IPS DF 6.9 (cell line): ENCODE data around the gene CLEC4D.
A peak's percentile ranks its signal among the peaks of the same experiment; 100 is the strongest.
"Not testable (repeated sequence)": the region's sequence is repeated elsewhere in the genome, so short reads cannot be mapped to it uniquely, and the experiment has no call there.

Source experiments
- DNase-seq: peaks from one replicate; pipeline ENCODE4 v3.0.0-alpha.2; 2013; ENCODE audit warnings: low read depth, low spot score
- H3K27ac ChIP-seq: one replicate; pipeline ENCODE4 v1.5.1; 2013; ENCODE audit warnings: low read length, control low read depth
- H3K27me3 ChIP-seq: 2 replicates; pipeline ENCODE4 v1.6.1; 2013; ENCODE audit warnings: mild to moderate bottlenecking, low read length; ENCODE audit not compliant: control insufficient read depth, insufficient read depth
- H3K36me3 ChIP-seq: 2 replicates; pipeline ENCODE4 v1.6.1; 2013; ENCODE audit warnings: low read length; ENCODE audit not compliant: control insufficient read depth, insufficient read depth
- H3K4me1 ChIP-seq: 2 replicates; pipeline ENCODE4 v1.6.1; 2013; ENCODE audit warnings: low read length; ENCODE audit not compliant: control insufficient read depth, insufficient read depth
- H3K4me3 ChIP-seq: 2 replicates; pipeline ENCODE4 v1.5.1; 2013; ENCODE audit warnings: mild to moderate bottlenecking, low read length
- H3K9me3 ChIP-seq: 2 replicates; pipeline ENCODE4 v1.6.1; 2013; ENCODE audit warnings: low read length, inconsistent platforms; ENCODE audit not compliant: control insufficient read depth, insufficient read depth
- WGBS: extraction: QIAGEN DNeasy Blood & Tissue Kit; methylation state at CpG from one replicate; pipeline ENCODE4 v1.1.7; 2013; ENCODE audit warnings: mixed read lengths, missing lambda C conversion rate; ENCODE audit not compliant: insufficient read length, insufficient coverage; 5-methylcytosine and 5-hydroxymethylcytosine counted together

Gene CLEC4D

DNA sequence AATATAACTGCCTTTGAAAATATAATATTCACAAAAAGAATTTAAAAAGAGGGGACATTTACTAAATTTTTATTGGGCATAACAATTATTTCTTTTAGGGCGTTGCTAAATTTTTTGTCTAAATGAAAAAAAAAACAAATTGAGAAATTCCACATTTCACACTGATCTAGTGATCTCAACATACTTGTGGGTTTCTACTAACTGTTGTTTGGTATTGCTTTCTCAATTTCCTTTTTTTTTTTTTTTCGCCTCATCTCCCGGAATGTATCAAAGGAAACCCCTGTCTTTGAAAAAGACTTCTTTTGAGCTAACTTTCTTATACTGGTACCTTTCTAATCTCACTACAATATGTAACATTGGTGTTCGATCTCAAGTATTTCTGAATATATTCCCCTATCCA, at the start of gene CLEC4D:
CLEC4D (plus strand) TSS at position 248 of the 400 bp plus-strand sequence. CDS start 230 bp downstream, outside the sequence.
- WGBS = no CpG with 5 or more reads among the region's 4 CpGs
- H3K4me1 ChIP-seq = peaks cover 6% of the 10 kb centered on the region
- H3K4me3 ChIP-seq = no peak within 1 kb of the TSS
- H3K27me3 ChIP-seq = no peaks in the 10 kb centered on the region
- H3K27ac ChIP-seq = no peak within 1 kb of the TSS
- DNase-seq = no peak
- no peaks in the 10 kb centered on the region for H3K9me3 ChIP-seq
- H3K36me3 ChIP-seq = no peaks in the 10 kb centered on the region

GRCh38 chr12:8465301-8465996, 47.9 kb upstream of the CLEC4D start:
- H3K36me3 ChIP-seq = no peaks in the 10 kb centered on the region
- no peak overlapping the region for H3K4me3 ChIP-seq
- no peak for DNase-seq
- H3K27me3 ChIP-seq = no peaks in the 10 kb centered on the region
- no peaks in the 10 kb centered on the region for H3K9me3 ChIP-seq
- H3K27ac ChIP-seq = no peak overlapping the region
- H3K4me1 ChIP-seq = no peaks in the 10 kb centered on the region; the same call in 1 of the 2 replicates
- WGBS = no CpG with 5 or more reads among the region's 2 CpGs

DNA sequence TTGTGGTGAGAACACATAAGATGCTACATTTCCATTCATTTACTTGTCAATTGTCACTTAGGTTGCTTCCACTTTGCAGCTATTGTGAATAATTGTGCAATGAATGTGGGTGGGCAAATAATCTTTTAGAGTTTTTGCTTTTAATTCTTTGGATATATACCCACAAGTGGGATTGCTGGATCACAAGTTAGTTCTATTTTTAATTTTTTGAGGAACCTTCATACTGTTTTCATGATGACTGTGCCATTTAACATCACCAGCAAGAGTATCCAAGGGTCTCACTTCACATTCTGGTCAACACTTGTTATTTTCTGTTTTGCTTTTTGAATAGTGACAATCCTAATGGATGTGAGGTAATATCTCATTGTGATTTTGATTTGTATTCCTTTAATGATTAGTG, 47.1 kb upstream of the CLEC4D start:
- no peaks in the 10 kb centered on the region; the same call in 1 of the 2 replicates for H3K4me1 ChIP-seq
- DNase-seq = no peak
- H3K27ac ChIP-seq = no peak overlapping the region
- H3K9me3 ChIP-seq = no peaks in the 10 kb centered on the region
- H3K36me3 ChIP-seq = no peaks in the 10 kb centered on the region
- H3K27me3 ChIP-seq = no peaks in the 10 kb centered on the region
- no peak overlapping the region for H3K4me3 ChIP-seq

- Histone ChIP-seq H3K4me1 (no peaks in the 10 kb centered on the region; the same call in 1 of the 2 replicates), H3K9me3 (no peaks in the 10 kb centered on the region), H3K27me3 (no peaks in the 10 kb centered on the region), H3K27ac (no peak overlapping the region), H3K4me3 (no peak overlapping the region), H3K36me3 (no peaks in the 10 kb centered on the region)
- no peak for DNase-seq
- WGBS = no CpG with 5 or more reads among the region's 1 CpG
Observed at GRCh38 chr12:8471090-8471489, 42.2 kb upstream of the CLEC4D start.

GRCh38 chr12:8475508-8476203, 37.6 kb upstream of the CLEC4D start:
- Histone ChIP-seq H3K27ac (no peak overlapping the region), H3K4me3 (no peak overlapping the region), H3K27me3 (no peaks in the 10 kb centered on the region), H3K36me3 (no peaks in the 10 kb centered on the region), H3K4me1 (no peaks in the 10 kb centered on the region; the same call in 1 of the 2 replicates), H3K9me3 (no peaks in the 10 kb centered on the region)
- peak; percentile 37 for DNase-seq

DNA sequence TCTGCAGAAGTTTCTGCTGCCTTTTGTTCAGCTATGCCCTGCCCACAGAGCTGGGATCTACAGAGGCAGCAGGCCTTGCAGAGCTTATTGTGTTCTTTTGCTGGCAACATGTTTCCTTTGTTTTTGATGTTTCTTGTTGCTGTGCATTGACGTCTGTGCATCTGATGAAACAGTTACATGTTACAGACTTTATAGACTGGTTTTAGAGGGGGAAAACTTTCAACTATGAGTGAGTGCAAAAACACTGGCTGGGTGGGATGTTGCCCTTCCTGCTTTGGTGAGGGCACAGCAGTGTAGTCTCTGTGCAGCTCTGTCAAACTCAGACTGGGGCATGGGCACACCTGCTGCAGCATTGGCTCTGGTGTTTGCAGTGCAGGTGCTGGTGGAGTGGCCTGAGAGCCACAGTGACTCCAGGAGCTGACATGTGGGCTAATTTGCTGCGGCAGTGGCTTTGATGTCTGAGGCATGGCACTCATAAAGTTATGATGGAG, 30.7 kb upstream of the CLEC4D start:
- no peak for DNase-seq
- Histone ChIP-seq H3K9me3 (no peaks in the 10 kb centered on the region), H3K36me3 (no peaks in the 10 kb centered on the region), H3K27me3 (no peaks in the 10 kb centered on the region), H3K4me3 (no peak overlapping the region), H3K4me1 (peaks cover 3% of the 10 kb centered on the region; the same call in 1 of the 2 replicates), H3K27ac (no peak overlapping the region)
- no CpG with 5 or more reads among the region's 2 CpGs for WGBS

- no peaks in the 10 kb centered on the region for H3K36me3 ChIP-seq
- no peaks in the 10 kb centered on the region for H3K9me3 ChIP-seq
- no peak overlapping the region for H3K27ac ChIP-seq
- DNase-seq = no peak
- H3K4me1 ChIP-seq = peaks cover 3% of the 10 kb centered on the region; the same call in 1 of the 2 replicates
- no peak overlapping the region for H3K4me3 ChIP-seq
- H3K27me3 ChIP-seq = no peaks in the 10 kb centered on the region
Observed at GRCh38 chr12:8483079-8483478, 30.2 kb upstream of the CLEC4D start.

- no peaks in the 10 kb centered on the region; the same call in 1 of the 2 replicates for H3K9me3 ChIP-seq
- H3K27ac ChIP-seq = no peak overlapping the region
- no peak overlapping the region for H3K4me3 ChIP-seq
- H3K27me3 ChIP-seq = no peaks in the 10 kb centered on the region
- WGBS = no CpG with 5 or more reads among the region's 5 CpGs
- H3K4me1 ChIP-seq = no peaks in the 10 kb centered on the region
- no peak for DNase-seq
- no peaks in the 10 kb centered on the region for H3K36me3 ChIP-seq
Observed at GRCh38 chr12:8491646-8492530, 21.4 kb upstream of the CLEC4D start.

GRCh38 chr12:8493084-8493483, 20.2 kb upstream of the CLEC4D start:
- no peak for DNase-seq
- H3K27ac ChIP-seq = no peak overlapping the region
- no CpG with 5 or more reads among the region's 2 CpGs for WGBS

GRCh38 chr12:8495671-8496070, 17.6 kb upstream of the CLEC4D start:
- H3K4me1 ChIP-seq, H3K36me3 ChIP-seq, H3K27me3 ChIP-seq, DNase-seq, H3K27ac ChIP-seq, H3K9me3 ChIP-seq, H3K4me3 ChIP-seq: not testable (repeated sequence)
- no CpG with 5 or more reads among the region's 4 CpGs for WGBS

More at GRCh38 chr12:8493084-8493483, 20.2 kb upstream of the CLEC4D start:
- Histone ChIP-seq H3K4me1 (no peaks in the 10 kb centered on the region), H3K36me3 (no peaks in the 10 kb centered on the region), H3K9me3 (no peaks in the 10 kb centered on the region; the same call in 1 of the 2 replicates), H3K4me3 (no peak overlapping the region), H3K27me3 (no peaks in the 10 kb centered on the region)
